ENCODE measurements around the gene ADCY1.

ADCY1 gene

GRCh38 chr7:45627691-45628456 is 53.7 kb downstream of the ADCY1 start:
- H3K9me3 ChIP-seq (ENCODE audit: insufficient read depth, low read depth, low read length), result peaks cover 2% of the 10 kb centered on the region; the same call in 1 of the 2 replicates
- no peak overlapping the region for H2AFZ ChIP-seq (ENCODE audit: low read length)

GRCh38 chr7:45631569-45631968 is 57.4 kb downstream of the ADCY1 start:
- Histone ChIP-seq H3K36me3 (ENCODE audit: insufficient read depth, low read length) (no peaks in the 10 kb centered on the region), H3K9me2 (replicated peaks; ENCODE audit: low read depth, low read length) (no peaks in the 10 kb centered on the region), H3K9ac (ENCODE audit: low read depth, low read length, poor library complexity, severe bottlenecking) (no peak overlapping the region), H3K27me3 (ENCODE audit: insufficient read depth, low read length, poor library complexity, severe bottlenecking) (no peaks in the 10 kb centered on the region), H3K4me2 (ENCODE audit: low read depth, low read length, poor library complexity, severe bottlenecking) (no peak overlapping the region), H3K4me3 (ENCODE audit: low read length, poor library complexity, severe bottlenecking) (no peak overlapping the region), H3K79me2 (ENCODE audit: insufficient read depth, low read length) (no peaks in the 10 kb centered on the region), H3F3A (ENCODE audit: low read depth) (no peaks in the 10 kb centered on the region), H2AFZ (ENCODE audit: low read length) (no peak overlapping the region), H4K20me1 (ENCODE audit: insufficient read depth, low read length, poor library complexity, severe bottlenecking) (no peaks in the 10 kb centered on the region), H3K9me3 (ENCODE audit: insufficient read depth, low read depth, low read length) (no peaks in the 10 kb centered on the region; the same call in 1 of the 2 replicates), H3K4me1 (ENCODE audit: insufficient read depth, low read length, poor library complexity, severe bottlenecking) (no peaks in the 10 kb centered on the region)
- TF ChIP-seq EZH2phosphoT487 (IDR thresholded peaks at IDR 0.05; ENCODE audit: borderline replicate concordance) (no peak), CTCF (conservative IDR thresholded peaks at IDR 0.05; ENCODE audit: low read length) (no peak)

More at GRCh38 chr7:45627691-45628456, 53.7 kb downstream of the ADCY1 start:
- Histone ChIP-seq H3K9me2 (replicated peaks; ENCODE audit: low read depth, low read length) (no peaks in the 10 kb centered on the region), H3K27me3 (ENCODE audit: insufficient read depth, low read length, poor library complexity, severe bottlenecking) (no peaks in the 10 kb centered on the region), H3K36me3 (ENCODE audit: insufficient read depth, low read length) (no peaks in the 10 kb centered on the region), H3K4me2 (ENCODE audit: low read depth, low read length, poor library complexity, severe bottlenecking) (no peak overlapping the region), H3K79me2 (ENCODE audit: insufficient read depth, low read length) (no peaks in the 10 kb centered on the region), H3K4me3 (ENCODE audit: low read length, poor library complexity, severe bottlenecking) (no peak overlapping the region), H4K20me1 (ENCODE audit: insufficient read depth, low read length, poor library complexity, severe bottlenecking) (no peaks in the 10 kb centered on the region), H3F3A (ENCODE audit: low read depth) (no peaks in the 10 kb centered on the region), H3K9ac (ENCODE audit: low read depth, low read length, poor library complexity, severe bottlenecking) (no peak overlapping the region), H3K4me1 (ENCODE audit: insufficient read depth, low read length, poor library complexity, severe bottlenecking) (no peaks in the 10 kb centered on the region)
- TF ChIP-seq CTCF (conservative IDR thresholded peaks at IDR 0.05; ENCODE audit: low read length) (no peak), EZH2phosphoT487 (IDR thresholded peaks at IDR 0.05; ENCODE audit: borderline replicate concordance) (no peak)

DNA sequence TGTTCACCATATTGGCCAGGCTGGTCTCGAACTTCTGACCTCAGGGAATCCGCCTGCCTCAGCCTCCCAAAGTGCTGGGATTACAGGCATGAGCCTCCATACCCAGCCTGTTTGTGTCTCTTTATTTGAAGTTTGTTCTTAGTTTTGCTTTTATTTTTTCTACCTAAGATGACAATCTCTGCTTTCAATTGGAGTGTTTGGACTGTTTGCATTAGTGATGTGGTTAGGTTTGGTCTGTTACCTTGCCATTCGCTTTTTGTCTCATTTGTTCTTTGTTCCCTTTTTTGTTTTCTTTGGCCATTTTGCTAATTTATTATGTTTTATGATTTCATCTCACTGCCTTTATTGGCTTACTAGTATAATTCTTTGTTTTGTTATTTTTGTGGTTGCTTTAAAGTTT is 62.6 kb downstream of the ADCY1 start:
- Histone ChIP-seq H4K20me1 (ENCODE audit: insufficient read depth, low read length, poor library complexity, severe bottlenecking) (no peaks in the 10 kb centered on the region), H3K27me3 (ENCODE audit: insufficient read depth, low read length, poor library complexity, severe bottlenecking) (no peaks in the 10 kb centered on the region), H3K4me1 (ENCODE audit: insufficient read depth, low read length, poor library complexity, severe bottlenecking) (no peaks in the 10 kb centered on the region), H3K4me3 (ENCODE audit: low read length, poor library complexity, severe bottlenecking) (no peak overlapping the region), H3K9ac (ENCODE audit: low read depth, low read length, poor library complexity, severe bottlenecking) (no peak overlapping the region), H3K9me3 (ENCODE audit: insufficient read depth, low read depth, low read length) (no peaks in the 10 kb centered on the region), H3F3A (ENCODE audit: low read depth) (no peaks in the 10 kb centered on the region), H3K9me2 (replicated peaks; ENCODE audit: low read depth, low read length) (no peaks in the 10 kb centered on the region), H3K36me3 (ENCODE audit: insufficient read depth, low read length) (no peaks in the 10 kb centered on the region), H3K79me2 (ENCODE audit: insufficient read depth, low read length) (no peaks in the 10 kb centered on the region), H3K4me2 (ENCODE audit: low read depth, low read length, poor library complexity, severe bottlenecking) (no peak overlapping the region), H2AFZ (ENCODE audit: low read length) (no peak overlapping the region)
- TF ChIP-seq EZH2phosphoT487 (IDR thresholded peaks at IDR 0.05; ENCODE audit: borderline replicate concordance), result no peak
- no peak for TF ChIP-seq CTCF (conservative IDR thresholded peaks at IDR 0.05; ENCODE audit: low read length)

Data from Loucy (cell line).